ENCODE data around the gene AGAP1.

DNA sequence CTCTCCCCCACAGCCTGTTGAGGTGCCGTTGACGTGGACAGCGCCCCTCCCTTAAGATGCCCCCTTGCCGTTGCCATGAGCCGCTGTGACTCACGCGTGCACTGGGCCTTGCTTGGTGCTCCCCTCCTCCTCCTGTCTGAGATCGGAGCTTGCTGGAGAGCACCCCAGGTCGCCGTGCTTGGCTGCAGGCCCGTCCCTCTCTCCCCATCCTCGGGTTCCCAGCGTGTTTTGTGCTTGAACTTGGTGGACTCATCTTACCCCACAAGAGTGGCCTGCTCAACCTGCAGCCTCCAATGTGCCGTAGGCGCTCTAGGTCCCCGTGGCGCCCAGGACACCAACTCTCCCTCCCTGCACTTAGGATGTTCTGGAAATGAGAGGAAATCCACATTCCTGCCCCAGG is 634.5 kb downstream of the AGAP1 start:
- no peak for TF ChIP-seq CTCF (IDR thresholded peaks at IDR 0.05)
- TF ChIP-seq POLR2A (IDR thresholded peaks at IDR 0.05) = no peak
- no peak for TF ChIP-seq EP300 (IDR thresholded peaks at IDR 0.05)
